Measurements from ENCODE around the gene TGFBI. TPM values are rescaled to one million over a fixed set of nuclear protein-coding genes. Genes with fewer than 3 reads are reported as not detected.

TGFBI gene
- total and polyA plus RNA-seq, 9 of the 15 experiments (the other 6 are each of a cell fraction or from before 2014, with no cell fraction given) = 0.05 to 0.62 (median 0.08) TPM; not detected in 6

DNA sequence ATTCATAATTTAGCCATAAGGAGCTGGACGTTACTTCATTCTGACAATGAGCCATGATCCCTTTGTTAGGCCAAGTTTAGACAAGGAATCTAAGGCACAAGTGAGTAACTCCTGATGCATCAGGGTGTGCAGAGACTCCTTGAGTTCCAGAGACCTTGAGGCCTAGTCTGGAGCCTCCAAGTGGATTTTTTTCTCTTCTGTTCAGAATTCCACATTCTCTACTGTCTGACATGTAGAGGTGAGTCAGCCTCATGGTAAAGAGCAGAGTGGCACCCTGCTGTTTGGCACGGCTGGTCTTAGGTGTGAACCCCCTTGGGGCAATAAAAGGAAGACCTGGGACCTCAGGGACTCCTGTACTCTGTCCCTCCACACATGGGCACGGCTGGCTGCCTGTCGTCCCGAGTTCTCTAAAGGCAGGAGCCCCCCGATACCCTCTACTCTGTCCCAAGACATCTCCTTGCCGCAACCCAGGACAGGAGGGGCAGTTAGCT is 22.0 kb upstream of the TGFBI start:
- no peak overlapping the region for H3K4me2 ChIP-seq (ENCODE audit: insufficient read depth, low read length)
- DNase-seq (ENCODE audit: extremely low read depth in 1 of 4, low spot score in 3 of 4) (no peak), FAIRE-seq (peak; percentile 6), ATAC-seq (no peak)
- no peaks in the 10 kb centered on the region for H3K9me3 ChIP-seq (replicated peaks; ENCODE audit: control insufficient read depth, insufficient read depth, low read depth, low read length)
- intact Hi-C loops (cut with micrococcal nuclease) (no loop called here), in situ Hi-C loops (cut with MboI) (no loop called here)
- POLR2A ChIA-PET = no interaction called here
- no peak overlapping the region for H2AFZ ChIP-seq (ENCODE audit: low read depth, low read length)
- H4K20me1 ChIP-seq (replicated peaks; ENCODE audit: control insufficient read depth, insufficient read depth, low read length) = no peaks in the 10 kb centered on the region
- no TSS peak for BruUV-seq (replicated peaks)
- CTCF ChIA-PET (ENCODE audit: low intra/inter-chr PET ratio) = no interaction called here
- TF ChIP-seq COPS2 (conservative IDR thresholded peaks at IDR 0.05) (no peak), NBN (IDR thresholded peaks at IDR 0.05; ENCODE audit: low read depth) (no peak), CHD1 (IDR thresholded peaks at IDR 0.05; ENCODE audit: low read length) (no peak), RFX5 (IDR thresholded peaks at IDR 0.05; ENCODE audit: low read depth, low read length) (no peak), SMARCA4 (IDR thresholded peaks at IDR 0.05) (no peak), POLR2A (conservative IDR thresholded peaks at IDR 0.05) (no peak), MYNN (IDR thresholded peaks at IDR 0.05) (no peak), MYNN (CRISPR knock-in tag; IDR thresholded peaks at IDR 0.05) (no peak), RBM22 (IDR thresholded peaks at IDR 0.05; ENCODE audit: low read depth, low read length, poor library complexity, severe bottlenecking) (no peak), ZNF143 (CRISPR knock-in tag; IDR thresholded peaks at IDR 0.05) (no peak), ZZZ3 (IDR thresholded peaks at IDR 0.05) (no peak), ZNF76 (CRISPR knock-in tag; IDR thresholded peaks at IDR 0.05; ENCODE audit: borderline replicate concordance) (no peak)
- TF ChIP-seq, protein P1, sequence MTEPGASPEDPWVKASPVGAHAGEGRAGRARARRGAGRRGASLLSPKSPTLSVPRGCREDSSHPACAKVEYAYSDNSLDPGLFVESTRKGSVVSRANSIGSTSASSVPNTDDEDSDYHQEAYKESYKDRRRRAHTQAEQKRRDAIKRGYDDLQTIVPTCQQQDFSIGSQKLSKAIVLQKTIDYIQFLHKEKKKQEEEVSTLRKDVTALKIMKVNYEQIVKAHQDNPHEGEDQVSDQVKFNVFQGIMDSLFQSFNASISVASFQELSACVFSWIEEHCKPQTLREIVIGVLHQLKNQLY (CRISPR knock-in tag; conservative IDR thresholded peaks at IDR 0.05) = no peak
- TF ChIP-seq, protein P2, sequence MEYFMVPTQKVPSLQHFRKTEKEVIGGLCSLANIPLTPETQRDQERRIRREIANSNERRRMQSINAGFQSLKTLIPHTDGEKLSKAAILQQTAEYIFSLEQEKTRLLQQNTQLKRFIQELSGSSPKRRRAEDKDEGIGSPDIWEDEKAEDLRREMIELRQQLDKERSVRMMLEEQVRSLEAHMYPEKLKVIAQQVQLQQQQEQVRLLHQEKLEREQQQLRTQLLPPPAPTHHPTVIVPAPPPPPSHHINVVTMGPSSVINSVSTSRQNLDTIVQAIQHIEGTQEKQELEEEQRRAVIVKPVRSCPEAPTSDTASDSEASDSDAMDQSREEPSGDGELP (CRISPR knock-in tag; IDR thresholded peaks at IDR 0.05; ENCODE audit: borderline replicate concordance) = no peak
- TF ChIP-seq, protein P3, sequence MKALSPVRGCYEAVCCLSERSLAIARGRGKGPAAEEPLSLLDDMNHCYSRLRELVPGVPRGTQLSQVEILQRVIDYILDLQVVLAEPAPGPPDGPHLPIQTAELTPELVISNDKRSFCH (CRISPR knock-in tag; IDR thresholded peaks at IDR 0.05) = no peak
- TF ChIP-seq, protein P3 (tag; IDR thresholded peaks at IDR 0.05) = no peak
- TF ChIP-seq, protein P4, sequence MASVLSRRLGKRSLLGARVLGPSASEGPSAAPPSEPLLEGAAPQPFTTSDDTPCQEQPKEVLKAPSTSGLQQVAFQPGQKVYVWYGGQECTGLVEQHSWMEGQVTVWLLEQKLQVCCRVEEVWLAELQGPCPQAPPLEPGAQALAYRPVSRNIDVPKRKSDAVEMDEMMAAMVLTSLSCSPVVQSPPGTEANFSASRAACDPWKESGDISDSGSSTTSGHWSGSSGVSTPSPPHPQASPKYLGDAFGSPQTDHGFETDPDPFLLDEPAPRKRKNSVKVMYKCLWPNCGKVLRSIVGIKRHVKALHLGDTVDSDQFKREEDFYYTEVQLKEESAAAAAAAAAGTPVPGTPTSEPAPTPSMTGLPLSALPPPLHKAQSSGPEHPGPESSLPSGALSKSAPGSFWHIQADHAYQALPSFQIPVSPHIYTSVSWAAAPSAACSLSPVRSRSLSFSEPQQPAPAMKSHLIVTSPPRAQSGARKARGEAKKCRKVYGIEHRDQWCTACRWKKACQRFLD (CRISPR knock-in tag; IDR thresholded peaks at IDR 0.05) = no peak
- TF ChIP-seq, protein P5, sequence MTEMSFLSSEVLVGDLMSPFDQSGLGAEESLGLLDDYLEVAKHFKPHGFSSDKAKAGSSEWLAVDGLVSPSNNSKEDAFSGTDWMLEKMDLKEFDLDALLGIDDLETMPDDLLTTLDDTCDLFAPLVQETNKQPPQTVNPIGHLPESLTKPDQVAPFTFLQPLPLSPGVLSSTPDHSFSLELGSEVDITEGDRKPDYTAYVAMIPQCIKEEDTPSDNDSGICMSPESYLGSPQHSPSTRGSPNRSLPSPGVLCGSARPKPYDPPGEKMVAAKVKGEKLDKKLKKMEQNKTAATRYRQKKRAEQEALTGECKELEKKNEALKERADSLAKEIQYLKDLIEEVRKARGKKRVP (CRISPR knock-in tag; IDR thresholded peaks at IDR 0.05) = no peak
- TF ChIP-seq, protein P6, sequence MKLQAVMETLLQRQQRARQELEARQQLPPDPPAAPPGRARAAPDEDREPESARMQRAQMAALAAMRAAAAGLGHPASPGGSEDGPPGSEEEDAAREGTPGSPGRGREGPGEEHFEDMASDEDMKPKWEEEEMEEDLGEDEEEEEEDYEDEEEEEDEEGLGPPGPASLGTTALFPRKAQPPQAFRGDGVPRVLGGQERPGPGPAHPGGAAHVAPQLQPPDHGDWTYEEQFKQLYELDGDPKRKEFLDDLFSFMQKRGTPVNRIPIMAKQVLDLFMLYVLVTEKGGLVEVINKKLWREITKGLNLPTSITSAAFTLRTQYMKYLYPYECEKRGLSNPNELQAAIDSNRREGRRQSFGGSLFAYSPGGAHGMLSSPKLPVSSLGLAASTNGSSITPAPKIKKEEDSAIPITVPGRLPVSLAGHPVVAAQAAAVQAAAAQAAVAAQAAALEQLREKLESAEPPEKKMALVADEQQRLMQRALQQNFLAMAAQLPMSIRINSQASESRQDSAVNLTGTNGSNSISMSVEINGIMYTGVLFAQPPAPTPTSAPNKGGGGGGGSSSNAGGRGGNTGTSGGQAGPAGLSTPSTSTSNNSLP (IDR thresholded peaks at IDR 0.05; ENCODE audit: borderline replicate concordance, low read depth, low read length) = no peak
- peaks cover 4% of the 10 kb centered on the region for H3K9me1 ChIP-seq (ENCODE audit: control insufficient read depth, insufficient read depth, low read length)
- no peak overlapping the region for H3K27ac ChIP-seq (ENCODE audit: extremely low read depth, low read depth, low read length)
- no peaks in the 10 kb centered on the region for H3K36me3 ChIP-seq (ENCODE audit: control insufficient read depth, insufficient read depth, low read length)
- H3K27me3 ChIP-seq (ENCODE audit: control insufficient read depth in 2 of 2, insufficient read depth in 2 of 2, low read length in 2 of 2) = peaks cover 7 to 23% of the 10 kb centered on the region in 2 experiments; a peak in 4 of 5 replicates
- H3K9ac ChIP-seq (ENCODE audit: insufficient read depth in 1 of 2, low read depth in 2 of 2, low read length in 2 of 2) = no peak overlapping the region
- 2% methylated on average over 7 of the region's 7 CpGs for WGBS (ENCODE audit: insufficient coverage, low coverage, missing lambda C conversion rate)
- no peak overlapping the region for H3K4me3 ChIP-seq
- H3K79me2 ChIP-seq (ENCODE audit: control insufficient read depth, insufficient read depth, low read length) = no peaks in the 10 kb centered on the region
- no peaks in the 10 kb centered on the region for H3K4me1 ChIP-seq (replicated peaks in 1 of 2; ENCODE audit: control insufficient read depth in 2 of 2, insufficient read depth in 2 of 2, low read length in 2 of 2)
